ENCODE results near the gene FMNL3.

DNA sequence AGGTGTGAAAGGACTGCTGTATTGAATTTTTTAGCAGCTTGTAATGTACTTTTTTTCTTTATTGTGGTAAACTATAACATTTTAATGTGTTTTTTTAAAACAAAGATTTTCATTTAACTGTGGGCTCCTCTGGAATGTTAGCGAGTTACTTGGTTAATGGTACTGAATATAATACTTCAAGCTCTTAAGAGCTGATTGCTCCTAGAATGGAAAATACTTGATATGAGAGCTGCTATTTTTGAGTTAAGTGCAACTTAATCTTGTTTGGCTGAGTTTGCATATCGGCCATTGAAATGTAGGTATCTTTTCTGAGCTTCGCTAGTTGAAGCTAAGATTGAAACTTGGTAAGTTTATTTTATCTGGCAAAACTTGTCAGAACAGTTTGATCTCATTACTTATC lies 41.6 kb upstream of the FMNL3 start:
- TF ChIP-seq CTCF (IDR thresholded peaks at IDR 0.05 in 2 of 3, conservative IDR thresholded peaks at IDR 0.05 in 1 of 3; ENCODE audit: borderline replicate concordance in 1 of 3, insufficient read depth in 1 of 3, low read depth in 2 of 3, low read length in 2 of 3): no peak
- TF ChIP-seq EZH2phosphoT487 (IDR thresholded peaks at IDR 0.05; ENCODE audit: borderline replicate concordance): no peak
- TF ChIP-seq, protein P1, sequence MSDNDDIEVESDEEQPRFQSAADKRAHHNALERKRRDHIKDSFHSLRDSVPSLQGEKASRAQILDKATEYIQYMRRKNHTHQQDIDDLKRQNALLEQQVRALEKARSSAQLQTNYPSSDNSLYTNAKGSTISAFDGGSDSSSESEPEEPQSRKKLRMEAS (IDR thresholded peaks at IDR 0.05): no peak
- TF ChIP-seq EZH2 (IDR thresholded peaks at IDR 0.05): no peak
